IMR-90 (cell line): ENCODE results near the gene KAT2B. TPM values are rescaled to one million over a fixed set of nuclear protein-coding genes. Genes with fewer than 3 reads are reported as not detected.

Experiments
- ATAC-seq: fragments of 200-7000 bp; cut with Tn5 transposase; 2 replicates; pipeline ENCODE4 v1.9.1; 2020; ENCODE audit warnings: low read depth, mild to moderate bottlenecking, moderate library complexity
- BruUV-seq: library from RNA; stranded (reverse); fragments of 400-500 nt; replicated peaks from 2 replicates; lab custom pipeline; 2021; lab: Mats Ljungman, UMichigan
- CTCF ChIA-PET: fragments of 300-600 bp; formaldehyde crosslinking; extraction: SDS; loops from one replicate; lab custom pipeline; 2021; ENCODE audit warnings: antibody characterized with exemption; lab: Yijun Ruan, JAX
- POLR2A ChIA-PET: fragments of 300-600 bp; sonication (Branson Sonifier 250); formaldehyde crosslinking; loops from one replicate; lab custom pipeline; 2022; ENCODE audit warnings: antibody characterized with exemption; ENCODE audit not compliant: unreplicated experiment; lab: Charles Lee
- DNase-seq: peaks from one replicate; pipeline ENCODE4 v3.0.0; 2013
- H2AFZ ChIP-seq: replicated peaks from 2 replicates; pipeline ENCODE3; 2013; ENCODE audit warnings: low read length, mild to moderate bottlenecking; ENCODE audit not compliant: poor library complexity
- H2AK5ac ChIP-seq: 2 replicates; pipeline ENCODE4 v1.6.1; 2013; ENCODE audit warnings: low read depth, low read length, inconsistent platforms
- H2AK9ac ChIP-seq: replicated peaks from 2 replicates; pipeline ENCODE3; 2013; ENCODE audit warnings: mild to moderate bottlenecking, low read depth, low read length, moderate library complexity; ENCODE audit not compliant: poor library complexity
- H2BK120ac ChIP-seq: 2 replicates; pipeline ENCODE4 v1.6.1; 2013; ENCODE audit warnings: low read depth, low read length, inconsistent platforms
- H2BK15ac ChIP-seq: 3 replicates; pipeline ENCODE4 v1.6.1; 2013; ENCODE audit warnings: low read depth, low read length, inconsistent platforms
- H2BK20ac ChIP-seq: 2 replicates; pipeline ENCODE4 v1.6.1; 2013; ENCODE audit warnings: low read depth, mild to moderate bottlenecking, inconsistent platforms, low read length, moderate library complexity
- H2BK5ac ChIP-seq: 2 replicates; pipeline ENCODE4 v1.6.1; 2013; ENCODE audit warnings: mild to moderate bottlenecking, low read depth, low read length, inconsistent platforms; ENCODE audit not compliant: poor library complexity, severe bottlenecking
- H3K14ac ChIP-seq: replicated peaks from 2 replicates; pipeline ENCODE4 v1.6.1; 2013; ENCODE audit warnings: low read depth, low read length, inconsistent platforms
- H3K18ac ChIP-seq: 2 replicates; pipeline ENCODE4 v1.6.1; 2013; ENCODE audit warnings: low read depth, low read length, control low read depth
- H3K23ac ChIP-seq: 2 replicates; pipeline ENCODE4 v1.6.1; 2013; ENCODE audit warnings: low read depth, low read length, inconsistent platforms
- H3K27ac ChIP-seq: 2 replicates; pipeline ENCODE4 v1.5.1; 2013; ENCODE audit warnings: mild to moderate bottlenecking, control low read depth, low read length; ENCODE audit not compliant: insufficient read depth
- H3K27me3 ChIP-seq: 2 replicates; pipeline ENCODE4 v1.6.1; 2013; ENCODE audit warnings: low read length; ENCODE audit not compliant: control insufficient read depth, insufficient read depth
- H3K36me3 ChIP-seq: 2 replicates; pipeline ENCODE4 v1.6.1; 2013; ENCODE audit warnings: low read length, mixed read lengths; ENCODE audit not compliant: control insufficient read depth, insufficient read depth
- H3K4ac ChIP-seq: 2 replicates; pipeline ENCODE4 v1.6.1; 2013; ENCODE audit warnings: low read depth, low read length, inconsistent platforms
- H3K4me1 ChIP-seq: 2 replicates; pipeline ENCODE4 v1.6.1; 2013; ENCODE audit warnings: low read length, mixed read lengths; ENCODE audit not compliant: control insufficient read depth, insufficient read depth
- H3K4me2 ChIP-seq: 2 replicates; pipeline ENCODE4 v1.6.1; 2013; ENCODE audit warnings: low read depth, mild to moderate bottlenecking, control low read depth, low read length, moderate library complexity
- H3K4me3 ChIP-seq: 2 replicates; pipeline ENCODE4 v1.5.1; 2013; ENCODE audit warnings: low read depth, mild to moderate bottlenecking, control low read depth, low read length, moderate library complexity; ENCODE audit not compliant: insufficient read depth
- H3K56ac ChIP-seq: 2 replicates; pipeline ENCODE4 v1.6.1; 2013; ENCODE audit warnings: low read length, inconsistent platforms; ENCODE audit not compliant: insufficient read depth; ENCODE audit errors: extremely low read depth
- H3K79me1 ChIP-seq, 2 experiments: 2 replicates each; pipeline ENCODE4 v1.6.1; 2013; ENCODE audit warnings: low read length in 2 of 2, inconsistent platforms in 1 of 2, low read depth in 1 of 2
- H3K9ac ChIP-seq: 2 replicates; pipeline ENCODE4 v1.6.1; 2013; ENCODE audit warnings: low read depth, low read length, control low read depth
- H3K9me1 ChIP-seq: 2 replicates; pipeline ENCODE4 v1.6.1; 2013; ENCODE audit warnings: low read length, inconsistent platforms; ENCODE audit not compliant: insufficient read depth
- H3K9me3 ChIP-seq: 2 replicates; pipeline ENCODE4 v1.6.1; 2013; ENCODE audit warnings: low read length; ENCODE audit not compliant: control insufficient read depth, insufficient read depth
- H4K20me1 ChIP-seq: 2 replicates; pipeline ENCODE4 v1.6.1; 2013; ENCODE audit warnings: low read length, inconsistent platforms; ENCODE audit not compliant: insufficient read depth
- H4K5ac ChIP-seq: 2 replicates; pipeline ENCODE4 v1.6.1; 2013; ENCODE audit warnings: mild to moderate bottlenecking, low read depth, low read length, control low read depth
- H4K8ac ChIP-seq, 2 experiments: 2 replicates each; pipeline ENCODE4 v1.6.1; 2013; ENCODE audit warnings: low read depth in 2 of 2, low read length in 2 of 2, control low read depth in 1 of 2, inconsistent platforms in 1 of 2
- H4K91ac ChIP-seq: 2 replicates; pipeline ENCODE4 v1.6.1; 2013; ENCODE audit warnings: low read depth, low read length, inconsistent platforms; ENCODE audit not compliant: insufficient read depth
- BHLHE40 ChIP-seq: fragments of 150-350 bp; IDR thresholded peaks from 2 replicates; pipeline ENCODE4 v1.6.1; 2016; ENCODE audit warnings: mild to moderate bottlenecking, low read depth, low read length
- CEBPB ChIP-seq: IDR thresholded peaks from 2 replicates; pipeline ENCODE4 v1.6.1; 2012; ENCODE audit warnings: low read depth, low read length, improper control_type of control experiment
- CHD1 ChIP-seq: IDR thresholded peaks from 2 replicates; pipeline ENCODE4 v1.6.1; 2012; ENCODE audit warnings: low read depth, low read length, improper control_type of control experiment
- FOS ChIP-seq: fragments of 150-350 bp; IDR thresholded peaks from 2 replicates; pipeline ENCODE4 v1.6.1; 2016; ENCODE audit warnings: low read depth, low read length
- MAFK ChIP-seq: IDR thresholded peaks from 2 replicates; pipeline ENCODE4 v1.6.1; 2012; ENCODE audit warnings: low read depth, low read length, improper control_type of control experiment
- MAZ ChIP-seq: IDR thresholded peaks from 2 replicates; pipeline ENCODE4 v1.6.1; 2012; ENCODE audit warnings: low read depth, mild to moderate bottlenecking, low read length, improper control_type of control experiment, moderate library complexity, borderline replicate concordance
- MXI1 ChIP-seq: IDR thresholded peaks from 2 replicates; pipeline ENCODE4 v1.6.1; 2012; ENCODE audit warnings: low read depth, mild to moderate bottlenecking, low read length, moderate library complexity, borderline replicate concordance
- NFE2L2 ChIP-seq: fragments of 150-350 bp; IDR thresholded peaks from 2 replicates; pipeline ENCODE4 v1.6.1; 2016; ENCODE audit warnings: low read depth, mild to moderate bottlenecking, low read length
- POLR2A ChIP-seq: IDR thresholded peaks from 2 replicates; pipeline ENCODE4 v1.6.1; 2012; ENCODE audit warnings: mild to moderate bottlenecking, low read depth, low read length
- RAD21 ChIP-seq: IDR thresholded peaks from 2 replicates; pipeline ENCODE4 v1.6.1; 2012; ENCODE audit warnings: low read length, improper control_type of control experiment
- RCOR1 ChIP-seq: IDR thresholded peaks from 2 replicates; pipeline ENCODE4 v1.6.1; 2012; ENCODE audit warnings: mild to moderate bottlenecking, low read length, improper control_type of control experiment; ENCODE audit not compliant: insufficient replicate concordance
- RFX5 ChIP-seq: IDR thresholded peaks from 2 replicates; pipeline ENCODE4 v1.8.0; 2012; ENCODE audit warnings: low read depth, mild to moderate bottlenecking, low read length, moderate library complexity
- SMC3 ChIP-seq: fragments of 150-350 bp; IDR thresholded peaks from 2 replicates; pipeline ENCODE4 v1.6.1; 2016; ENCODE audit warnings: low read depth, mild to moderate bottlenecking, antibody characterized with exemption, low read length, moderate library complexity
- WGBS, 2 experiments: methylation state at CpG; one replicate each; pipeline versions ENCODE4 v1.1.5 to v1.1.7; 2013; ENCODE audit warnings: missing lambda C conversion rate in 2 of 2; ENCODE audit not compliant: insufficient read length in 1 of 2; ENCODE audit errors: extremely low coverage in 2 of 2; 5-methylcytosine and 5-hydroxymethylcytosine counted together
- dilution Hi-C: fragments of 300-500 bp; cut with HindIII; formaldehyde crosslinking; loops from one replicate; pipeline ENCODE4 v1.14.3; 2018; ENCODE audit warnings: low sequenced_read_pairs; ENCODE audit not compliant: unreplicated experiment
- in situ Hi-C: fragments of 300-500 bp; cut with MboI; formaldehyde crosslinking; loops from 3 replicates; pipeline ENCODE4 v1.14.3; 2019; ENCODE audit warnings: low sequenced_read_pairs, inconsistent platforms, mixed read lengths
- intact Hi-C: fragments of 100-400 bp; cut with micrococcal nuclease; formaldehyde crosslinking; loops from 2 replicates; pipeline ENCODE4 v1.10.0; 2022
- polyA plus RNA-seq, 3 experiments: library from polyadenylated mRNA; depleted of rRNA; stranded (reverse); fragments of >200 nt; gene quantifications; 2 replicates each; pipeline ENCODE4 v1.2.3, GENCODE V29; 2012; ENCODE audit warnings: low replicate concordance in 1 of 3
- total RNA-seq: library from RNA; depleted of rRNA; stranded (reverse); fragments of >200 nt; gene quantifications from 2 replicates; pipeline ENCODE4 v1.2.3, GENCODE V29; 2012
- TF ChIP-seq, protein P1 (sequence below): fragments of 150-350 bp; IDR thresholded peaks from 2 replicates; pipeline ENCODE4 v1.6.1; 2017; ENCODE audit warnings: mild to moderate bottlenecking, antibody characterized with exemption, low read length, low read depth
- TF ChIP-seq, protein P2 (sequence below): conservative IDR thresholded peaks from 2 replicates; pipeline ENCODE4 v1.5.1; 2012; ENCODE audit warnings: mild to moderate bottlenecking, low read depth, low read length, improper control_type of control experiment
- TF ChIP-seq, protein P3 (sequence below): fragments of 150-350 bp; IDR thresholded peaks from 2 replicates; pipeline ENCODE4 v1.6.1; 2016; ENCODE audit warnings: low read depth, mild to moderate bottlenecking, low read length, moderate library complexity, borderline replicate concordance

The KAT2B gene
- total and polyA plus RNA-seq, 2 of the 4 experiments (the other 2 are of a cell fraction), result 2.0 to 2.2 TPM

DNA sequence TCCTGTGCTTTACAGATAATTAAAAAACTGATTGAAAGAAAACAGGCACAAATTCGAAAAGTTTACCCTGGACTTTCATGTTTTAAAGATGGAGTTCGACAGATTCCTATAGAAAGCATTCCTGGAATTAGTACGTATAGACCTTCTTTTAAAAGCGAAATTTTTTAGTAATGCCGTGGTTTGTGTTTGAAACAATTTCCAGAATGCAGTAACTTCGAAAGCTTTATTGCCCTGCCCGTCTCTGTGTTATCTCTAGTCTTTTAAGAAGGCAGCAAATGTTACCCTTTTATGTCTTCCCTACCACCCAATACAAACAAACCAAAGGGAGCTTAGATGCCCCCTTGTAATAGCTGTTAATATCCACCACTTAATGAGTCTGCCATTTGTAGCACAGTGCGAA lies 106.1 kb downstream of the KAT2B start:
- ChIA-PET POLR2A (no interaction called here), CTCF (no interaction called here)
- 80% methylated on average over 1 of the region's 8 CpGs; no CpG with 5 or more reads in 1 of the 2 experiments for WGBS, 2 experiments
- H3K27me3 ChIP-seq, result no peaks in the 10 kb centered on the region
- no peak overlapping the region for H3K4me2 ChIP-seq
- no peak overlapping the region for H2BK20ac ChIP-seq
- H3K9ac ChIP-seq, result no peak overlapping the region
- no peaks in the 10 kb centered on the region for H3K79me1 ChIP-seq
- no peak overlapping the region for H2AK9ac ChIP-seq
- H3K23ac ChIP-seq, result no peak overlapping the region
- no peaks in the 10 kb centered on the region for H3K9me3 ChIP-seq
- ATAC-seq (no peak), DNase-seq (no peak)
- no peaks in the 10 kb centered on the region for H3K36me3 ChIP-seq
- dilution Hi-C loops (no loop called here), in situ Hi-C loops (no loop called here), intact Hi-C loops (no loop called here)
- H3K27ac ChIP-seq, result no peak overlapping the region
- H3K4me1 ChIP-seq, result no peaks in the 10 kb centered on the region
- no TSS peak for BruUV-seq
- no peak overlapping the region for H2BK120ac ChIP-seq
- H4K91ac ChIP-seq, result no peak overlapping the region
- H2BK5ac ChIP-seq, result no peak overlapping the region
- H4K20me1 ChIP-seq, result no peaks in the 10 kb centered on the region
- H2AFZ ChIP-seq, result no peak overlapping the region
- H3K4ac ChIP-seq, result no peak overlapping the region
- H2BK15ac ChIP-seq, result no peak overlapping the region
- H3K9me1 ChIP-seq, result no peaks in the 10 kb centered on the region
- H3K56ac ChIP-seq, result no peak overlapping the region
- TF ChIP-seq RAD21 (no peak), RFX5 (no peak), CEBPB (no peak), POLR2A (no peak), BHLHE40 (no peak), NFE2L2 (no peak), SMC3 (no peak), MAFK (no peak), MXI1 (no peak), FOS (no peak), CHD1 (no peak), MAZ (no peak), RCOR1 (no peak)
- TF ChIP-seq, protein P1, sequence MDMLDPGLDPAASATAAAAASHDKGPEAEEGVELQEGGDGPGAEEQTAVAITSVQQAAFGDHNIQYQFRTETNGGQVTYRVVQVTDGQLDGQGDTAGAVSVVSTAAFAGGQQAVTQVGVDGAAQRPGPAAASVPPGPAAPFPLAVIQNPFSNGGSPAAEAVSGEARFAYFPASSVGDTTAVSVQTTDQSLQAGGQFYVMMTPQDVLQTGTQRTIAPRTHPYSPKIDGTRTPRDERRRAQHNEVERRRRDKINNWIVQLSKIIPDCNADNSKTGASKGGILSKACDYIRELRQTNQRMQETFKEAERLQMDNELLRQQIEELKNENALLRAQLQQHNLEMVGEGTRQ, result no peak
- TF ChIP-seq, protein P2, sequence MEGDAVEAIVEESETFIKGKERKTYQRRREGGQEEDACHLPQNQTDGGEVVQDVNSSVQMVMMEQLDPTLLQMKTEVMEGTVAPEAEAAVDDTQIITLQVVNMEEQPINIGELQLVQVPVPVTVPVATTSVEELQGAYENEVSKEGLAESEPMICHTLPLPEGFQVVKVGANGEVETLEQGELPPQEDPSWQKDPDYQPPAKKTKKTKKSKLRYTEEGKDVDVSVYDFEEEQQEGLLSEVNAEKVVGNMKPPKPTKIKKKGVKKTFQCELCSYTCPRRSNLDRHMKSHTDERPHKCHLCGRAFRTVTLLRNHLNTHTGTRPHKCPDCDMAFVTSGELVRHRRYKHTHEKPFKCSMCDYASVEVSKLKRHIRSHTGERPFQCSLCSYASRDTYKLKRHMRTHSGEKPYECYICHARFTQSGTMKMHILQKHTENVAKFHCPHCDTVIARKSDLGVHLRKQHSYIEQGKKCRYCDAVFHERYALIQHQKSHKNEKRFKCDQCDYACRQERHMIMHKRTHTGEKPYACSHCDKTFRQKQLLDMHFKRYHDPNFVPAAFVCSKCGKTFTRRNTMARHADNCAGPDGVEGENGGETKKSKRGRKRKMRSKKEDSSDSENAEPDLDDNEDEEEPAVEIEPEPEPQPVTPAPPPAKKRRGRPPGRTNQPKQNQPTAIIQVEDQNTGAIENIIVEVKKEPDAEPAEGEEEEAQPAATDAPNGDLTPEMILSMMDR, result no peak
- TF ChIP-seq, protein P3, sequence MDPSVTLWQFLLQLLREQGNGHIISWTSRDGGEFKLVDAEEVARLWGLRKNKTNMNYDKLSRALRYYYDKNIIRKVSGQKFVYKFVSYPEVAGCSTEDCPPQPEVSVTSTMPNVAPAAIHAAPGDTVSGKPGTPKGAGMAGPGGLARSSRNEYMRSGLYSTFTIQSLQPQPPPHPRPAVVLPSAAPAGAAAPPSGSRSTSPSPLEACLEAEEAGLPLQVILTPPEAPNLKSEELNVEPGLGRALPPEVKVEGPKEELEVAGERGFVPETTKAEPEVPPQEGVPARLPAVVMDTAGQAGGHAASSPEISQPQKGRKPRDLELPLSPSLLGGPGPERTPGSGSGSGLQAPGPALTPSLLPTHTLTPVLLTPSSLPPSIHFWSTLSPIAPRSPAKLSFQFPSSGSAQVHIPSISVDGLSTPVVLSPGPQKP, result no peak
- no peak overlapping the region for H3K18ac ChIP-seq
- no peak overlapping the region for H4K8ac ChIP-seq
- H3K4me3 ChIP-seq, result no peak overlapping the region
- no peak overlapping the region for H4K5ac ChIP-seq
- no peak overlapping the region for H2AK5ac ChIP-seq
- no peak overlapping the region for H3K14ac ChIP-seq
